Measurements from ENCODE around the gene VAPA. TPM values are rescaled to one million over a fixed set of nuclear protein-coding genes. Genes with fewer than 3 reads are reported as not detected.
"Not testable (repeated sequence)": the region's sequence is repeated elsewhere in the genome, so short reads cannot be mapped to it uniquely, and the experiment has no call there.

Gene VAPA
- total and polyA plus RNA-seq, 4 experiments from 2014 or later = 113 to 280 (median 161) TPM

GRCh38 chr18:9910071-9910470 lies 3.7 kb upstream of the VAPA start:
- no peak for DNase-seq
- no peaks in the 10 kb centered on the region for H3K9me3 Mint-ChIP-seq
- intact Hi-C loops (cut with micrococcal nuclease) = loop anchor here (5.0 kb wide), 1 partner anchor 1942 kb away; the partner anchor contains the start of gene CHMP1B
- peaks cover 0 to 6% of the 10 kb centered on the region in 2 donors for H3K36me3 Mint-ChIP-seq
- CTCF ChIA-PET (ENCODE audit: partially characterized antibody) = no interaction called here
- H3K4me1 Mint-ChIP-seq = peaks cover 5 to 14% (median 8%) of the 10 kb centered on the region in 4 donors
- Histone ChIP-seq H3K4me3 (ENCODE audit: low read length in 2 of 2) (no peak overlapping the region), H3K9me3 (ENCODE audit: control insufficient read depth in 1 of 2, low read length in 2 of 2) (no peaks in the 10 kb centered on the region), H3K27me3 (ENCODE audit: insufficient read depth, low read length) (no peaks in the 10 kb centered on the region), H3K4me1 (ENCODE audit: insufficient read depth, low read length) (peaks cover 5% of the 10 kb centered on the region), H3K27ac (ENCODE audit: low read depth, low read length) (no peak overlapping the region), H3K36me3 (ENCODE audit: insufficient read depth, low read length) (no peaks in the 10 kb centered on the region)
- peaks cover 15 to 19% of the 10 kb centered on the region in 2 donors for H3K27me3 Mint-ChIP-seq
- H3K4me3 Mint-ChIP-seq = no peak overlapping the region
- POLR2A ChIA-PET (ENCODE audit: partially characterized antibody) = no interaction called here
- H3K27ac Mint-ChIP-seq = no peak overlapping the region

GRCh38 chr18:9910661-9911060 lies 3.2 kb upstream of the VAPA start:
- Mint-ChIP-seq H3K27me3 (peaks cover 14 to 15% of the 10 kb centered on the region in 2 donors), H3K36me3 (peaks cover 0 to 9% of the 10 kb centered on the region in 2 donors), H3K27ac (no peak overlapping the region), H3K9me3 (no peaks in the 10 kb centered on the region), H3K4me1 (peaks cover 11 to 20% (median 14%) of the 10 kb centered on the region in 4 donors), H3K4me3 (peak overlapping the region in 1 of 8 donors; percentile 4)
- DNase-seq = no peak
- no peak overlapping the region for H3K4me3 ChIP-seq (ENCODE audit: low read length in 2 of 2)
- H3K27ac ChIP-seq (ENCODE audit: low read depth, low read length) = no peak overlapping the region
- POLR2A ChIA-PET (ENCODE audit: partially characterized antibody) = no interaction called here
- H3K4me1 ChIP-seq (ENCODE audit: insufficient read depth, low read length) = peaks cover 11% of the 10 kb centered on the region
- CTCF ChIA-PET (ENCODE audit: partially characterized antibody) = no interaction called here
- intact Hi-C loops (cut with micrococcal nuclease) = loop anchor here (5.0 kb wide), 1 partner anchor 1942 kb away; the partner anchor contains the start of gene CHMP1B
- H3K36me3 ChIP-seq (ENCODE audit: insufficient read depth, low read length) = no peaks in the 10 kb centered on the region
- H3K27me3 ChIP-seq (ENCODE audit: insufficient read depth, low read length) = no peaks in the 10 kb centered on the region
- no peaks in the 10 kb centered on the region for H3K9me3 ChIP-seq (ENCODE audit: control insufficient read depth in 1 of 2, low read length in 2 of 2)

- H3K4me3 ChIP-seq (ENCODE audit: low read length in 2 of 2) = no peak overlapping the region
- CTCF ChIA-PET (ENCODE audit: partially characterized antibody) = no interaction called here
- H3K36me3 Mint-ChIP-seq = peaks cover 0 to 9% of the 10 kb centered on the region in 2 donors
- H3K27me3 ChIP-seq (ENCODE audit: insufficient read depth, low read length) = no peaks in the 10 kb centered on the region
- H3K27me3 Mint-ChIP-seq = peaks cover 9 to 11% of the 10 kb centered on the region in 2 donors
- H3K36me3 ChIP-seq (ENCODE audit: insufficient read depth, low read length) = no peaks in the 10 kb centered on the region
- H3K4me1 Mint-ChIP-seq = peaks cover 17 to 26% (median 19%) of the 10 kb centered on the region in 4 donors
- no peak overlapping the region for H3K27ac Mint-ChIP-seq
- H3K9me3 Mint-ChIP-seq = peaks cover 0 to 2% (median 0%) of the 10 kb centered on the region in 8 donors
- no peak for DNase-seq
- peaks cover 17% of the 10 kb centered on the region for H3K4me1 ChIP-seq (ENCODE audit: insufficient read depth, low read length)
- no peak overlapping the region for H3K27ac ChIP-seq (ENCODE audit: low read depth, low read length)
- intact Hi-C loops (cut with micrococcal nuclease) = loop anchor here (5.0 kb wide), 1 partner anchor 1941 kb away; the partner anchor contains the start of gene CHMP1B
- H3K4me3 Mint-ChIP-seq = no peak overlapping the region
- no peaks in the 10 kb centered on the region for H3K9me3 ChIP-seq (ENCODE audit: control insufficient read depth in 1 of 2, low read length in 2 of 2)
- POLR2A ChIA-PET (ENCODE audit: partially characterized antibody) = no interaction called here
Observed at GRCh38 chr18:9911226-9911625, 2.6 kb upstream of the VAPA start.

- CTCF ChIA-PET (ENCODE audit: partially characterized antibody) = interaction anchor here (0.8 kb wide), 1 partner anchor 579 kb away, joined by 3 read pairs; no protein-coding TSS in a partner anchor
- H3K36me3 ChIP-seq (ENCODE audit: insufficient read depth, low read length); H3K27me3 ChIP-seq (ENCODE audit: insufficient read depth, low read length); H3K9me3 Mint-ChIP-seq; POLR2A ChIA-PET (ENCODE audit: partially characterized antibody); H3K36me3 Mint-ChIP-seq; H3K27ac ChIP-seq (ENCODE audit: low read depth, low read length); H3K4me3 Mint-ChIP-seq; H3K4me3 ChIP-seq (ENCODE audit: low read length in 2 of 2); H3K27me3 Mint-ChIP-seq; H3K9me3 ChIP-seq (ENCODE audit: control insufficient read depth in 1 of 2, low read length in 2 of 2): not testable (repeated sequence)
- peaks cover 27% of the 10 kb centered on the region for H3K4me1 ChIP-seq (ENCODE audit: insufficient read depth, low read length)
- intact Hi-C loops (cut with micrococcal nuclease) = loop anchor here (2.0 to 5.0 kb wide), 5 partner anchors 809 to 1997 kb away; partner anchors contain the start of genes CHMP1B, MPPE1, MTCL1 and NDUFV2
- Mint-ChIP-seq H3K4me1 (peaks cover 19 to 32% (median 25%) of the 10 kb centered on the region in 4 donors), H3K27ac (peak overlapping the region in 1 of 7 donors; percentile 92)
- peak in 2 of 5 donors; percentile 3 to 38 for DNase-seq
Observed at GRCh38 chr18:9912285-9912684, 1.5 kb upstream of the VAPA start.

GRCh38 chr18:9913151-9913525 lies 678 bp upstream of the VAPA start:
- intact Hi-C loops (cut with micrococcal nuclease) = loop anchor here (1.0 to 5.0 kb wide), 8 partner anchors 299 to 1996 kb away; partner anchors contain the start of genes CHMP1B, MPPE1, MTCL1 and NDUFV2
- Histone ChIP-seq H3K27ac (ENCODE audit: low read depth, low read length) (peak overlapping the region; percentile 97), H3K27me3 (ENCODE audit: insufficient read depth, low read length) (no peaks in the 10 kb centered on the region), H3K9me3 (ENCODE audit: control insufficient read depth in 1 of 2, low read length in 2 of 2) (no peaks in the 10 kb centered on the region), H3K4me1 (ENCODE audit: insufficient read depth, low read length) (peaks cover 36% of the 10 kb centered on the region), H3K4me3 (ENCODE audit: low read length in 2 of 2) (peak overlapping the region; percentile 60 to 80), H3K36me3 (ENCODE audit: insufficient read depth, low read length) (no peaks in the 10 kb centered on the region)
- peaks cover 0 to 2% (median 0%) of the 10 kb centered on the region in 8 donors for H3K9me3 Mint-ChIP-seq
- H3K27ac Mint-ChIP-seq = peak overlapping the region; percentile 92 to 99 (median 97)
- peaks cover 0 to 9% of the 10 kb centered on the region in 2 donors for H3K36me3 Mint-ChIP-seq
- H3K4me3 Mint-ChIP-seq = peak overlapping the region; percentile 91 to 95 (median 95)
- POLR2A ChIA-PET (ENCODE audit: partially characterized antibody) = interaction anchor here (0.6 to 3.7 kb wide), 15 partner anchors 11 to 1937 kb away, joined by 3 to 27 read pairs (median 5); partner anchors contain the start of gene NAPG
- peaks cover 19 to 32% (median 25%) of the 10 kb centered on the region in 4 donors for H3K4me1 Mint-ChIP-seq
- CTCF ChIA-PET (ENCODE audit: partially characterized antibody) = interaction anchor here (0.6 to 1.0 kb wide), 2 partner anchors 301 to 1203 kb away, joined by 3 read pairs; no protein-coding TSS in a partner anchor
- no peak for DNase-seq
- H3K27me3 Mint-ChIP-seq = peaks cover 6 to 7% of the 10 kb centered on the region in 2 donors

GRCh38 chr18:9914334-9914583 lies 443 bp downstream of the VAPA start:
- H3K27ac ChIP-seq (ENCODE audit: low read depth, low read length) = peak overlapping the region; percentile 97
- Mint-ChIP-seq H3K27me3 (peaks cover 2 to 4% of the 10 kb centered on the region in 2 donors), H3K27ac (peak overlapping the region; percentile 70 to 99 (median 92)), H3K36me3 (peaks cover 0 to 9% of the 10 kb centered on the region in 2 donors), H3K4me1 (peaks cover 19 to 32% (median 25%) of the 10 kb centered on the region in 4 donors), H3K4me3 (peak overlapping the region; percentile 76 to 95 (median 95)), H3K9me3 (peaks cover 0 to 2% (median 0%) of the 10 kb centered on the region in 8 donors)
- ChIA-PET POLR2A (ENCODE audit: partially characterized antibody) (interaction anchor here (0.7 to 3.7 kb wide), 13 partner anchors 8 to 1995 kb away, joined by 3 to 27 read pairs (median 5); partner anchors contain the start of genes ANKRD12 and NAPG), CTCF (ENCODE audit: partially characterized antibody) (interaction anchor here (1.5 kb wide), 1 partner anchor 37 kb away, joined by 5 read pairs; no protein-coding TSS in a partner anchor)
- peak in 1 of 5 donors; percentile 54 for DNase-seq
- H3K36me3 ChIP-seq (ENCODE audit: insufficient read depth, low read length) = no peaks in the 10 kb centered on the region
- peaks cover 47% of the 10 kb centered on the region for H3K4me1 ChIP-seq (ENCODE audit: insufficient read depth, low read length)
- H3K27me3 ChIP-seq (ENCODE audit: insufficient read depth, low read length) = no peaks in the 10 kb centered on the region
- H3K9me3 ChIP-seq (ENCODE audit: control insufficient read depth in 1 of 2, low read length in 2 of 2) = no peaks in the 10 kb centered on the region
- peak overlapping the region; percentile 14 to 60 for H3K4me3 ChIP-seq (ENCODE audit: low read length in 2 of 2)
- intact Hi-C loops (cut with micrococcal nuclease) = loop anchor here (2.0 to 5.0 kb wide), 3 partner anchors 579 to 1938 kb away; partner anchors contain the start of genes ANKRD12, CHMP1B and TWSG1

GRCh38 chr18:9914584-9915290 lies 921 bp downstream of the VAPA start:
- Mint-ChIP-seq H3K36me3 (peaks cover 0 to 9% of the 10 kb centered on the region in 2 donors), H3K4me3 (peak overlapping the region; percentile 85 to 94 (median 92)), H3K9me3 (peaks cover 0 to 2% (median 0%) of the 10 kb centered on the region in 8 donors), H3K27me3 (no peaks in the 10 kb centered on the region), H3K4me1 (peaks cover 19 to 32% (median 25%) of the 10 kb centered on the region in 4 donors), H3K27ac (peak overlapping the region; percentile 92 to 96 (median 95))
- Histone ChIP-seq H3K36me3 (ENCODE audit: insufficient read depth, low read length) (no peaks in the 10 kb centered on the region), H3K4me3 (ENCODE audit: low read length in 2 of 2) (peak overlapping the region; percentile 26 to 79), H3K27me3 (ENCODE audit: insufficient read depth, low read length) (no peaks in the 10 kb centered on the region), H3K4me1 (ENCODE audit: insufficient read depth, low read length) (peaks cover 52% of the 10 kb centered on the region), H3K9me3 (ENCODE audit: control insufficient read depth in 1 of 2, low read length in 2 of 2) (no peaks in the 10 kb centered on the region), H3K27ac (ENCODE audit: low read depth, low read length) (peak overlapping the region; percentile 97)
- ChIA-PET CTCF (ENCODE audit: partially characterized antibody) (interaction anchor here (0.9 to 1.5 kb wide), 3 partner anchors 12 to 302 kb away, joined by 4 to 5 read pairs (median 4); no protein-coding TSS in a partner anchor), POLR2A (ENCODE audit: partially characterized antibody) (interaction anchor here (0.7 to 3.7 kb wide), 7 partner anchors 8 to 1994 kb away, joined by 3 to 27 read pairs (median 5); partner anchors contain the start of genes ANKRD12 and NAPG)
- intact Hi-C loops (cut with micrococcal nuclease) = loop anchor here (2.0 to 5.0 kb wide), 3 partner anchors 580 to 1938 kb away; partner anchors contain the start of genes ANKRD12, CHMP1B and TWSG1
- peak; percentile 76 to 93 (median 79) for DNase-seq
